HT-29 (cell line): ENCODE measurements around the gene PDGFA. TPM values are rescaled to one million over a fixed set of nuclear protein-coding genes. Genes with fewer than 3 reads are reported as not detected.
A peak's percentile ranks its signal among the peaks of the same experiment; 100 is the strongest.

Experiments used
- DNase-seq: peaks from one replicate; pipeline ENCODE4 v3.0.0-alpha.2; 2015; ENCODE audit warnings: low spot score
- total RNA-seq: library from RNA; depleted of rRNA; stranded (reverse); fragments of >200 nt; shearing (Covaris generic); gene quantifications from 2 replicates; pipeline ENCODE4 v1.2.3, GENCODE V29; 2014

PDGFA gene
- total RNA-seq, 1 experiment from 2014 or later = 15.8 TPM

- peak; percentile 60 for DNase-seq
These were observed 1.6 kb downstream of the PDGFA start for GRCh38 chr7:517774-518629.

DNA sequence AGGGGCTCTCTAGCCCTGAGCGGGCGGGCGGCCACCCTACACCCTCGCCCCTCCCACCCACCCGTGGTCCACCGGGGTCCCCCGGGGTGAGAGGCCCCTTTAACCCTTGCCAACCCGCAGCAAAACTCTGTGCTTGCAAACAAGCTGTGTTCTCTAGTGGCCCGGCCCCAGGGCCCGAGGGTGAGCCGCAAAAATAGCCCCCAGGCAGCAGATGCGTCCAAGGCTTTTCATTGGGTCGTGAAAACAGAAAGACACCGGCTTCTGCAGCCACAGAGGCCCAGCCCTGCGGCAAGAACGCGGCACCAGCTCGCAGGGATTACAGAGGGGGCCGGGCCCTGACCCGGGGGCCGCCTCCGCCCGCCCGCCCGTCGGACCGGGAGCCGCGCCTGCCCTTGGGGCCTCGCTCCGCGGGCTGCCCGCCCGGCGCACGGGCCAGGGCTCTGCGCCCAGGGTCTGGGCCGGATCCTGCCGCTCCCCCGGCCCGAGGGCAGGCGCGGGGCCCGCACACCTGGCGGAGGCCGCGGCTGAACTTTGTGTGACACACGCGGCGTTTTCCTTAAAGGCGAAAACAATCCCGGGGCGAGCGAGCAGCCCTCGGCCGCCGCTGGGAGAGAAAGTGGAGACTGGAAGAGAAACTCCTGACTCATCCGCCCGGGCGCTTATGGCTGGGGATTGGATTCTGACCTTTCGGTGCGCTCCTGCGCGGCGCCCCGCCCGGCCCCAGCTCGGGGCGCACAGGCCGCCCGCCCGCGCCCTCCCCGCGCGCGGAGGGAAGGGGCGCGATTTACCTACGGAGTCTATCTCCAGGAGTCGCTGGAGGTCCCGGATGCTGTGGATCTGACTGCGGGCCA is 2.8 kb downstream of the PDGFA start:
- DNase-seq = peak; percentile 78

DNA sequence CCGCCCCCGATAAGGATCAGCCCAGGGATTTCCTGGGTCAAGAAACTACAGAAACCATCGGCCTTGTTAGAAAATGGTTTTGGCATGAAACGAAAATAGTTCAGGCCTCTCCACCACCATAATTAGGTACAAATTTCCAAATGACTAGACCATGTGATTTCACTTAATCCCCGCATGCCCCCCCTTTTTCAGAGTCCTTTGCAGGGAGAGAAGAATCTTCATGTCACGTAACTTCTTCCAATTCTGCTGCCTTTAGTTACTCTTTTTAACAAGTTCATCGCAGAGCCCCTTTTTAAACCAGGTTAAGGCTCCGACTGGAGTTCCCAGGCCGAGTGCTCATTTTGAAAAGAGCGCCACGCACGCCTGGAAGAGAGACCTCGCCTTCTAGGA is 3.4 kb downstream of the PDGFA start:
- no peak for DNase-seq

GRCh38 chr7:515628-516027 is 4.0 kb downstream of the PDGFA start:
- no peak for DNase-seq

GRCh38 chr7:514651-515598 is 4.7 kb downstream of the PDGFA start:
- no peak for DNase-seq

DNA sequence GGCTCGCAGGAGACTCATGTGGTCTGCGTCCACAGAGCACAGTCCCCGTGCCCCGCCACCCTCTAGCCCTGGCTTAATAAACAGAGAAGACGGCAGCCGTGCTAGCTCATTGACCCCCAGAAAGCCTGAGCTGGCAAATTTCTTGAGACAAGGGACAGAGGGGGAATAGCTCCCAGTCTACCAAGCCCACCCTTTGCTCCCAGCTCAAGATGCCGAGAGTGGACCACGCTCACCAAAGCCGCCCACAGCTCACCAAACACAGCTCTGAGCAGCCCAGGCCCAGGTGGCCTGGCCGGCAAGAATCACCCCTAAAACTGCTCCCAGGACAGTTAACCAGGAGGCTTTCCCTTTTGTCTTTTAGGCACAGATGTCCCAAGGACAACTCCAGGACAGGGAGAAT is 5.4 kb downstream of the PDGFA start:
- DNase-seq = no peak

- DNase-seq = no peak
These were observed 6.0 kb downstream of the PDGFA start for GRCh38 chr7:513521-514166.

- DNase-seq = peak; percentile 74
These were observed 6.9 kb downstream of the PDGFA start for GRCh38 chr7:512541-513311.

DNA sequence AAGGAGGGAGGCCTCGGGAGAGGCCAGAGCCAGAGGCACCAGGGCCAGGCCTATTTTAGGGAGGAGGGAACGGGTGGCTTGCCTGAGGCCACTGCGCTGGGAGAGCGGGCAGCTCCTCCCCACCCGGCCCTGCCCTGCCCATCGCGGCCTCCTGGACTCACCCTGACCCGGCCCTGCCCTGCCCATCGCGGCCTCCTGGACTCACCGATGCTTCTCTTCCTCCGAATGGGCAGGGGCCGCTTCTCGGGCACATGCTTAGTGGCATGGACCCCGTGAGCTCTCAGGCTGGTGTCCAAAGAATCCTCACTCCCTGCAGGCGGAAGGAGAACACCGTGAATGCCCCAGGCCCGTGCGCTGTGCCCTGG is 7.5 kb downstream of the PDGFA start:
- DNase-seq = no peak

- DNase-seq = no peak
These were observed 8.0 kb downstream of the PDGFA start for GRCh38 chr7:511476-512145.

DNA sequence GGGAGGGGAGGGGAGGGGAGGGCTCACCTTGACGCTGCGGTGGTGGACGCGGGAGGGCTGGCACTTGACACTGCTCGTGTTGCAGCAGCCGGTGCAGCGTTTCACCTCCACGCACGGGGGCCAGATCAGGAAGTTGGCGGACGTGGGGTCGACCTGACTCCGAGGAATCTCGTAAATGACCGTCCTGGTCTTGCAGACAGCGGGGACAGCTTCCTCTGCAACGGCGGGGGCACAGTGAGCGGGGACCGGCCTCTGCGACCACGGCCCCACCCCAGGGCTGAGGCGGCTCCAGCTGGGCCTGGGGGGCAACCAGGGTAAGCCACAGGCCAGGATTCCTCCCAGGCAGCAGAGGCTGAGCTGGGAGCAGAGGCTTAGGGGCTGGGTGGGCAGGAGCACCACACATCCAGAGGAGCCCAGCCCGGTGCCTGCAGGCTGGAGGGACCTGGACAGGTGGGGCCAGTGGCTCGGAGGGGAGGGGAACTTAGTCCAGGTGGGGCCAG is 8.8 kb downstream of the PDGFA start:
- no peak for DNase-seq

DNA sequence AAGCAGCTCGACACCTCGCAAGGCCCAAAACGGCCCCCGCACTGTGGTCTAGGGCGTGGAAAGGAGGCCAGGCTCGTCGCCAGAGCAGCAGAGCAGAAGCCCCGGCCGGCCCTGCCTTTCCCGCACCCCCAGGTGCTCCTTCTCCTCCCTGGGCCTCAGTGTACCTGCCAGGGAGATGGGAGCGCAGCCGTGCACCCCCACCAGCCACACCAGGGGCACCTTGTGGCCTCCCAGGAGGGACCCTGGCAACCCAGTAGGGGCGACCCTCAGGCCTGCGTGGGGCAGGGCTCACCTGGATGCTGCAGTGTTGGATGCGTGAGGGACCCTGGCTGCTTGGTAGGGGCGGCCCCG is 9.5 kb downstream of the PDGFA start:
- no peak for DNase-seq

DNA sequence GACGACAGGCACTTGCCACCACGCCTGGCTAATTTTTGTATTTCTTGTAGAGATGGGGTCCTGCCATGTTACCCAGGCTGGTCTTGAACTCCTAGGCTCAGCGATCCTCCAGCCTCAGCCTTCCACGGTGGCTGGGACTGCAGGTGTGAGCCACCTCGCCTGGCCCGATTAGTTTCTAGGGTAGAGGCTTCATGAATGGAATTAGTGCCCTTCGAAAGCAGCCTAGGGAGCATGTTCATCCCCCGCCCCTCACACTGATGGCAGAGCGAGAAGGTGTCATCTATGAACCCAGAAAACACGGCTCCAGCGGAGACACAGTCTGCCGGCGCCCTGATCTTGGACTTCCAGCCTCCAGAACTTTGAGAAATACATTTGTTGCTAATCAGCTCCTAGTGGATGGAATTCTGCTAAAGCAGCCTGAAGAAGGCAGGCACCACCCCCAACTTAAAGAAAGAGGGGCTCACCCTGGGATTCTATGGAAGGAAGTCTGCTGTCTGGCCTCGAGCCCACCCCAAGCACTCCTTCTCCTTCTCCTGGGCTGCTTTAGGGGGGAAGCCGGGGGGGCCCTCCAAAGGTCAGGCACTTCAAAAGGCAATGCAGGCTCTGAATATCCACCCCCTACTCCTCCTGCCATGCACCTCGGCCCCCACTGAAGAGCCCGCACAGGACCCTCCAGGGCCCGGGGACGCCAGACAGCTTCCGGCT is 10.1 kb downstream of the PDGFA start:
- DNase-seq = no peak

DNA sequence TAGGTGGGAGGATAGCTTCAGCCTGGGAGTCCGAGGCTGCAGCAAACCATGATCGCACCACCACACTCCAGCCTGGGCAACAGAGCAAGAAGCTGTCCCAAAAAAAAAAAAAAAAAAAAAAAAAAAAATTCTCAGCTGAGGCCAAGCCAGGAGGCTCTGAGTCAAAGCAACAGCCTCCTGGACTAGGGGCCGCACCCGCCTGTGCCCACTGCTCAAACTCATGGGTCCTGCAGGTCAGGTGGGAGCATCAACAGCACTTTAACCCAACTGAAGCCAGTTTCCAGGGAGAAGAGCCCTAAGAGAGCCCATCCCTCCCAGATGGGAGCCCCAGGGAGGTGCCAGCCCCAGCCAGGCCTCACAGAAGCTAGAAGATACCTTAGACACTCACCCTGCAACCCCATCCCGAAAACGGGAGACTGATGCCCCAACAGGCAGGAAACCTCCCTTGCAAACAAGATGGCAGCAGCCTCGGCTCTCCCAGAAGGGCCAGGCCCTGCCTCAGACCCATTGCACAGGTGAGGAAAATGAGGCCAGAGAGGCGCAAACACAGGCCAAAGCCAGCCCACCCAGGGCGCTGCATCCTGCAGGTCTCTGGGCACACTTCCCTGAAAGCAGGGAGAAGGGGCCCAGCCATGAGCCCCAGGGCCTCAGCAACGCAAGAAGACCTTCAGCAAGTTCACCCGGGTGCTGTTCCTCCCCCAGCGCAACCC is 11.0 kb downstream of the PDGFA start:
- no peak for DNase-seq

DNA sequence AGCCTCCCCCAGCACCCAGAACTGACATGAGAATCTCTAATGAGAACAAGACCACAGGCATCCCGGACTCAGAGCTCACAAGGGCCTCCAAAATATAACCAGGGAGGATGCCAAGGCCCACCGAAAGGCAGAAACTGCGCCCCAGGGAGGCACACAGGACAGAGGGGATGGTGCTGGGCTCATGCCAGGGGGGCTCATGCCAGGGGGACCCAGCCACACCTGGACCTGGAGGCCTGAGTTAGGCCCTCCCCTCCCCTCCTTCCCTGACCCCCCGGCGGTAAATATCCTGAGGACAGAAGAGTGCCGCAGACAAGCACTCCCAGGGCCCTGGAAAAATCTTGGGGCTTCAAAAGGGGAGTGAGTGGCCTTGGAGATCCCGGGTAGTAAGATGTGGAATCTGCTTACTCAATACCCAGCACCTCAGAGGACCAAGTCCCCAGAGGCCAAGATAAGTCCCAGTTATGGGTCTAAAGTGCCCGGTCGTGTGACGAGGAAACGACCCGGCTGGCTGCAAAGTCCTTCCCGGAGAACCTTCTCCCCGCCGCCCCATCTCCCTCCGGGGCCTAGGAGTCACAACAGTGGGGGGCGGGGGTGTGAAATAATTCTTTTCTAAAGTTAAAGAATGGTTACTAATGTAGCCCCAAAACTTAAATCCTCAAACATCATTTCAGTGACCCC is 11.9 kb downstream of the PDGFA start:
- no peak for DNase-seq

- no peak for DNase-seq
These were observed 12.6 kb downstream of the PDGFA start for GRCh38 chr7:506921-507622.

- DNase-seq = no peak
These were observed 13.2 kb downstream of the PDGFA start for GRCh38 chr7:506391-506831.
